GM19240 (cell line): ENCODE data around the gene SH3PXD2B.
"Not testable (repeated sequence)": the region's sequence is repeated elsewhere in the genome, so short reads cannot be mapped to it uniquely, and the experiment has no call there.

ENCODE experiments used
- DNase-seq: peaks from one replicate; pipeline ENCODE4 v3.0.0; 2011; ENCODE audit warnings: low spot score; ENCODE audit not compliant: insufficient read length

SH3PXD2B gene

DNA sequence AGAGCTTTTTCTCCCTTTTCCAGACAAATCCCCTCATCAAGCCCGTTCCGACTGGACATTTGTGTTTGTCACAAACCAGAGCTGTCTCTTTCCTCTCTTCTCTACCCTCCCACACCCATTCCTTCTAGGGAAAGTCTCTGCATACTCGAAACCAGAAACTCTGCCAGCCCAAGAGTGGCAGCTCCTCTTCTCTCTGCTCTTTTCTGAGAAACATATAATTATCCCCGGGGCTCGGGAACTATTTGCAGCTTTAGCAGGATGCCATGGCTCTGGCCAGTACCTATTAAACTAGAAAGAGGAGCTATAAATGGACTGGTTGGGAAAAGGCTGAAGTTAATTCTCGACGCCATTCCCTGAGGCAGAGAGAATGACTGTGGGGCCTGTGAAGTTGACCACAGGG, 82.6 kb downstream of the SH3PXD2B start:
- DNase-seq, result no peak

DNA sequence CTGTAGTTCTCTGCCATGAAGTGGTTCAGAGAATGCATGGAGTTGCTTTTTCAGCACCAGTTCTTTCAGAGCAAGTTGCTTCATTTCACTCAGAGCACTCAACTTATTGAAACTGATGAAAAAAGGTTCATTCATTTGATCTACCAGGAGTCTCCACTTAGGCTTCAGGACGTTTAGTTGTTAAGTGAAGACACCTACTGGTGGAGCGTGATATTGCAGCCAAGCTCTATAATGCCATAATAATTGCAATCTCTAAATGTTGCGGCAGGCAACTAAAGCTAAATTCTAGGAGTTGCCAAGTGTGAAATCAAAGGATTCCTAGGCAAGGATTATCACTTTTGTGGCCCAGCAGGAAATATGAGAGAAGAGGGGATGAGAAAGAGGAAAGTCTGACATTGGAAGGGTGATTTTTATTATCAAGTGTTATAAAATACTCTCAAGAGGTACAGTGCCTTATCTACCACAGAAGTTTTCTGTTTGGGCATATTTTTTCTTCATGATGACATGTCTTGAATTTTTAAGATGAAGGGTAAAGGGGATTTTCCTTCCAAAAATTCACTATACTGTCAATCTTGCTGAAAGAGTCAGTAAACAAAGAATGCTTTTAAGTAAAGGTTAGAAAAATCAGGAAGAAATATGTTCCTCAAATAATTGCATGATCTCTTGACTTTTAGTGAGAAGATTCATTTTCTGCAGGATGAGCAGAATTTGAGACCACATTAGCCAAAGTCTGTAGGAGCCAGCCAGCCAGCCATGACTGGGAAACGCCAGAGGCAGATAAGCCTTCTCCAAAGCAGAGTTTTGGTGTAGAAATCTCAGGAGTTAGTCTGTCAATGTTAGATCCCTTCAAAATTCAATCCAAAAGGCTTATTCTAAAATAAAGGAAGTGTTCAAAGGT, 83.4 kb downstream of the SH3PXD2B start:
- no peak for DNase-seq

DNA sequence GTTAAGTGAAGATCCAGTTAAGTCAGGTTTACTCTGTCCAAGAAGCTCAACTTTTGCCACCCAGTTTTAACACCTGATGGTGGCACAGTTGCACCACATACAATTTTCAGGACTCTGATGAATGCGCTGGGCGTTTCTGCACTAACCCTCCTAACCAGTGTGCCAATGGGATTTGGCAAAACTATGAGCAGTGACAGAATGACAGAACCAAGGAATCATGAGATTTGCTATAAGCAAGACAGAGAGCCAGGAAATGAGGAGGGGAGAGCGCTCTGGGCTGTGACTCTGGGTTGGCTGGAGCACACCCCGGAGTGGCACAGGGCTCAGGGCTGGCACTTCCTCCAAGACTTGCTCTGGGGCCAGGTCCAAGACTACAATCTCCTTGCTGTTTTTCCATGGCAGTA, 84.1 kb downstream of the SH3PXD2B start:
- no peak for DNase-seq

GRCh38 chr5:172368699-172369098, 85.6 kb downstream of the SH3PXD2B start:
- not testable (repeated sequence) for DNase-seq

GRCh38 chr5:172365948-172366608, 88.2 kb downstream of the SH3PXD2B start:
- no peak for DNase-seq

DNA sequence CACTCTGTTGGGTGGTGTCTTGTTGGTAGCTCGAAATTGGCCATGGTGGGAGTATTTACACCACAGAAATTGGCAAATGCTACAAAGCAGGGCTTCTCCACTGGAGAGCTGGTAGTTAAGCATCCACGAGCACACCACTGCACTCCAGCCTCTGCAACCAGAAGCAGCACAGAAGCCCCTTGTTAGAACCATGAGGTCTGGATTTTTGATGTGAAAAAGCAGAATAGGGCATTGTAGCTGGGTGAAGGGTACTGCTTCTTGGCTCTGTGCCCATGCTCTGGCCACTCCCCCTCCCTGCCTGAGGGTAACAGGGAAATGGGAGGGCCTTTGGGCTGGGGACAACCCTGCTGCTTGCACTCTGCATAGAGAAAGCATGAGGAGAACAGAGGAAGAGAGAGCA, 89.6 kb downstream of the SH3PXD2B start:
- no peak for DNase-seq

- DNase-seq, result no peak
These were observed 91.6 kb downstream of the SH3PXD2B start for GRCh38 chr5:172362755-172363154.

DNA sequence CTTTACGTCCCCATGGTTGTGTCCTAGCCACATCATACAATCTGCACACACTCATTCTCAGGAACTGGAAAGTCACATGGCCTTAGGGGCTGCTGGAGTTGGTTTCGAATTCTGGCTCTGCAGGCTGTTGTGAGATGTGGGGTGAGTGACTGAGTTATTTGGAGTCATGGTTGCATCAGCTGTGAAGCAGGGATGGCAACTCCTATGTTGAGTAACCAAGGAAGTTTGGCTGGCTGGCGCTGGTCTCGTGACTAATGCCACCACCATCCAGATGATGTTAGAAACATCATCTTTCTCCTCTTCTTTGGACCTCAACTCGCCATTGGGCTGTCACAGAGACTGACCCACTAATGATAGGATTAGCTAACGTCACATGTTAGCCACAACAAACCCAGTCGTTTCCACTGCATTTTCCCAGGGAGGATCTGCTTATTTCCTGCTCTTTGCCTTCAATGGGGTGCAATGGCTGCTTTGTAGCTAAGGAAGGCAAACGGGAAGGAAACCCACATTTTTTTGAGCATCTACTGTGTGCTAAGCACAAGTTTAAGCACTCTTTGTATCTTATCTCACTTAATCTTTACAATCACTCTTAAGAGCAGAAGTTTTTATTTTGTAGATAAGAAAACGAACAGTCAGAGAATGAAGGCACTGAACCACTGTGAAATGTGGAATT, 92.6 kb downstream of the SH3PXD2B start:
- DNase-seq, result no peak

DNA sequence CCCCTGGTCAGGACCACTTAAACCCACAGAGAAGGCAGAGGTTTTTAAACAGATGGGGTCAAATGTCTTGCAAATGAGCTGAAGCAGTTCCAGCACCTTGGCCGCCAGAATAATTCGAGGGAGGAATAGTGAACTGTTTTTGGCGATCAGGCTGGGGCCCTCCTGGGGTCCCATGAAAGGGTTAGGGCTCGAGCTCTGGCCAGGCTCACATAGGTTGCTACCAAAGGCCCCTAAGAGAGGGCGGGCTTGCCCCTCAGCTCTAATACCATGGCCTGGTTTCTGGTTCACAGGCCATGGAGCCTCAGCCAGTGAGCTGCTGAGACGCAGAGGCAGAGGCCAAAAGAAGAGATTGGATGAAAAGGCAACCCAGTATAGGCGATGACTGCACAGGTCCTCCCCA, 96.0 kb downstream of the SH3PXD2B start:
- DNase-seq, result no peak

DNA sequence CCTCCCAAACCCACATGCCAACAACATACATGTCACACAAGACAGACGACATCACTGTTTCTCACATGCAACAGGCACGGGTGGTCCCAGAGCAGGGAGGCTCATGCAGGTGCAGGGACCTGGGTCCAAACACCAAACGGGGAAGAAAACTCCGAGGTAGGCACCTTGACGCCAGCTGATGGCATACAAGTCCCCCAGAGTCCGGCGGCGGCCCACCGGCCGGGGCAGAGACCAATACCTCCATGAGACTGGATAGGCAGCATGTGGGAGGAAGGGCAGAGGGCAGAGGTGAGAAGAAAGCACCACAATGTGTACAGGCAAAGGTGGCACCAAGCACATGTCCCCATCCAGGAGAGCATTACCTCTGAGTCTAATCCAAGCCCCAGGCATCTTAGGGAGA, 97.8 kb downstream of the SH3PXD2B start:
- no peak for DNase-seq

DNA sequence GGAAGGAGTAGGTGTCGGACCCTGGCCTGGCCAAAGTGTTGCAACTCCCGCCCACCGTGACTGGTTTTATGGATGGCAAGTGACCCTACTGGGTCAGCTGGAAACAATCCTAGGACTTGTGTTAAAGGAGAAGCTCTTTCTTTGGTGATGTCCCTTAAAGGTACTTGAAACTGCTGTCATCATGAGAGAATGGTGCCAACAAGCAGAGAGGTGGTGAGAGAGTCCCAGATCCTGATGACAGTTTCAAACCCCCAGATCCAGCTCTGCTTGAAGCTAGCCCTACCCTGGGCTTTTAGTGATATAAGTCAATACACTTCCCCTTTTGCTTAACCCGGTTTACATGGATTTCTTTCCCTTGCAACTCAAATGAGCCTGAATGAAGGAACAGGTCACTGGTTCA, 98.3 kb downstream of the SH3PXD2B start:
- DNase-seq, result no peak

DNA sequence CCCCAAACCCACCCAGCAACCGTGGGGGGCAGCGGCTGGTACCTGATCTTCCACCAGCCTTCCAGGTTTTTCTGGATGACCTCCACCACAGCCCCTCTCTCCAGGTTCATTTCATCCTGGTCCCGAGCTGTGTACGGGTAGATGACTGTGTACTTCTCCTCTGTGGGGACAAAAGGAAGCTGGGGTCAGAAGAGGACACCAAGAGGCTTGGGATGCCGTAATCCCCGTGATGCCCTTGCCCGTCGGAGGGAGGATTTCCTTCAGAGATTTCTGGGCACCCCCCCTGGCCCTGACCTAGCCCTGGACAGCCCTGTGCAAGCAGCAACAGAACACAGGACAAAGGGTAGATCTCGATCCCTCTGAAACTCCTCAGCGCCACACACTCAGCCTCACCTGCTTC, 100.5 kb downstream of the SH3PXD2B start:
- DNase-seq, result no peak

- DNase-seq, result no peak
These were observed 101.0 kb downstream of the SH3PXD2B start for GRCh38 chr5:172353271-172353812.

DNA sequence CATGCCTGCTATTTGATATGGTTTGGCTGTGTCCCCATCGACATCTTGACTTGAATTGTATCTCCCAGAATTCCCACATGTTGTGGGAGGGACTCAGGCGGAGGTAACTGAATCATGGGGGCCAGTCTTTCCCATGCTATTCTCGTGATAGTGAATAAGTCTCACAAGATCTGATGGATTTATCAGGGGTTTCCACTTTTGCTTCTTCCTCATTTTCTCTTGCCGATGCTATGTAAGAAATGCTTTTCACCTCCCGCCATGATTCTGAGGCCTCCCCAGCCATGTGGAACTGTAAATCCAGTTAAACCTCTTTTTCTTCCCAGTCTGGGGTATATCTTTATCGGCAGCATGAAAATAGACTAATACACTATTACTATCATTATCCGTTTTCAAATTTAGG, 101.8 kb downstream of the SH3PXD2B start:
- DNase-seq, result not testable (repeated sequence)

DNA sequence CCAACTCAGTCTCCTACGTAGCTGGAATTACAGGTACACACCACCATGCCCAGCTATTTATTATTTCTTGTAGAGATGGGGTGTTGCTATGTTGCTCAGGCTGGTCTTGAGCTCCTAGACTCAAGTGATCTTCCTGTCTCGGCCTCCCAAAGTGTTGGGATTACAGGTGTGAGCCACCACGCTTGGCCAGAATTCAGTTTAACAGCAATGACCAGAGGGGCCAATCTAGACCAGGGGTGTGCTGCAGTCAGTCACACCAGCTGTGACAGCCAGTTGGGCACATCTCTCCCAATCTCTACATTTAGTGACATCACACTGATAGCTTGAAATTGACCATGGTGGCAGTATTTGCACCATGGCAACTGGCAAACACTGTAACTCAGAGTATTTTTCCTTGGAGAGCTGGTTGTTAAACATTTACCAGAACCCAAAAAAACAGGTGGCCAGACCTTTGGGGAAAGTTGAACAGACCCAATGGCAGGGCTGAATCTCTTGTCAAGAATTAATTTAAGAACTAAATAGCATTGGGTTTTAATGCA, 103.0 kb downstream of the SH3PXD2B start:
- DNase-seq, result no peak

- no peak for DNase-seq
These were observed 103.8 kb downstream of the SH3PXD2B start for GRCh38 chr5:172350212-172351181.

DNA sequence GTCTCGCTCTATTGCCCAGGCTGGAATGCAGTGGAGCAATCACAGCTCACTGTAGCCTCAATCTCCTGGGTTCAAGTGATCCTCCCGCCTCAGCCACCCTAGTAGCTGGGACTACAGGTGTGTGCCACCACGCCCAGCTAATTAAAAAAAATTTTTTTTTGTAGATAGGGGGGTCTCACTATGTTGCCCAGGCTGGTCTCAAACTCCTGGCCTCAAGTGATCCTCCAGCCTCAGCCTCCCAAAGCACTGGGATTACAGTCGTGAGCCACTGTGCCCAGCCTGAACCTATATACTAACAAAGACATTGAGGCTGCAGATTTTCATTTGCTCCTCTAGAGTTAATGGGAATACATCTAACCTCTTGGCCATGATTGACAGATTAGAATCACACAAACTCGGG, 105.6 kb downstream of the SH3PXD2B start:
- DNase-seq, result not testable (repeated sequence)

- no peak for DNase-seq
These were observed 106.2 kb downstream of the SH3PXD2B start for GRCh38 chr5:172348084-172348483.

DNA sequence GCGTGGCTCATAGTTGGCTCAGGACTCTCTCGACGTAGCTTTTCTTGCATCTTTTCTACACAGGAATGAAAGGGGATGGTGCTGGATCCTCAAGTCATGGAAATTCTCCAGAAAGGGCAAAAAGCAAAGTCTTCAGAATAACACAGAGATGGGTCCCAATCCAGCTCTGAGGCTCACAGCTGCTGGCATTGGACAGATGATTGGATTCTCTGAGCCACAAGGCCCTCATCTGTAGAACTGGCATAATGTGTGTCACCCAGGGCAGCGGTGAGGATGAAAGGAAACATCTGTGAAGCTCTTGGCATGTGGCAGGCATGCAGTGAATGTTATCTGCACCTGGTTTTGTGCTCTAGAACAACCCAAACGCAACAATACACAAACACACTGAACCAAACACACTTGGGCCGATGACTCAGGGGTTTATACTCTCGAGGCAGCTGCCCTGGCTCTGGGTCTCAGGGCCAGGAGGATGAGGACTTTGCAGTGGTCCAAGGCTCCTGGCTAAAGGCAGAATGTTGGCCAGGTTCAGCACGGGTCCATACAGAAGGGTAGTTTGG, 106.8 kb downstream of the SH3PXD2B start:
- DNase-seq, result no peak

- no peak for DNase-seq
These were observed 108.4 kb downstream of the SH3PXD2B start for GRCh38 chr5:172345881-172346280.
